GM18873 (cell line): Measurements from ENCODE around the gene EMP2.
A peak's percentile ranks its signal among the peaks of the same experiment; 100 is the strongest.
"Not testable (repeated sequence)": the region's sequence is repeated elsewhere in the genome, so short reads cannot be mapped to it uniquely, and the experiment has no call there.

Experiments used
- ATAC-seq: cut with Tn5 transposase; IDR thresholded peaks from one replicate; pipeline ENCODE4 v1.9.1; 2021; ENCODE audit warnings: mild to moderate bottlenecking, moderate library complexity, moderate number of reproducible peaks; ENCODE audit not compliant: unreplicated experiment, low FRiP score

The EMP2 gene

GRCh38 chr16:10554569-10554968 is 25.8 kb downstream of the EMP2 start:
- ATAC-seq = no peak

DNA sequence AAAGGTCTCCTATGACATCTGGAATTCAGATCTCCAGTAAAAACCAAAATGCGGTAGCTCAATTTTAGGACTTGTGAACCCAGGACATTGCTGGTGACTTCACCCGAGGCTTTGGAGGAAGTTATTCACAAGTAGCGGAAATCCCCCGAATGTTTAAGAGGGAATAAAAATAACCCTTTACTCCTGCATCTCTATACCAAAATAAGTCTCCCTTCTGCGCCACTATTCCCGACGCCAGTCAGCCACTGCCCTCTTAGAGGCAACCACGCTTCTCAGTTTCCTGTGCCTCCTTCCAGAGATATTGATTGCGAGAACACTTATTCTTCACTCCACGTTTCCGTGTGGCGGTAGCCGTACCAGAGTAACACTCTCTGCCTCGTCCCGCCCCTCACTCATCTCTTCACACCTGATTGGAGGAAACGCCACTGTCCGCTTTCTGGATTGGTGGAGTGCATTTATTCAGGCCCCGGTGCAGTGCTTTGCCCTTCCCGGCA is 27.4 kb downstream of the EMP2 start:
- ATAC-seq = peak; percentile 73

GRCh38 chr16:10552281-10552680 is 28.1 kb downstream of the EMP2 start:
- no peak for ATAC-seq

DNA sequence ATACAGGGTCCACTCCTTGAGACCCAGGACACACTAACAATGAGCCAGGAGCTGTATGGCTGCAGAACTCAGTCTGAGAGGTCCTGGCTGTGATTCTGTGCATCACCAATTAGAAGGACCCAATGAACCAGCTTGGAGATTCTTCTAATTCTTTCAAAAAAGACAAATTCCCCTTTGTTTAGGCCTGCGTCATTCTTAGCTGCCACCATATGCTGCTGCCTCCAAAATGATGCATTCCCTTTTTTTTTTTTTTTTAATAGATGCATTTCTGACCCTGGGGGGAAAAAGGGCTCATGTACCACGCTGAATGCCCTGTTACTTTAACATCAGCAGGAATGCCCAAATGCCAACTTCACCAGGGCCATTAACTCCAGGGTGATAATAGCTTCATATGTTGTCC is 28.5 kb downstream of the EMP2 start:
- no peak for ATAC-seq

DNA sequence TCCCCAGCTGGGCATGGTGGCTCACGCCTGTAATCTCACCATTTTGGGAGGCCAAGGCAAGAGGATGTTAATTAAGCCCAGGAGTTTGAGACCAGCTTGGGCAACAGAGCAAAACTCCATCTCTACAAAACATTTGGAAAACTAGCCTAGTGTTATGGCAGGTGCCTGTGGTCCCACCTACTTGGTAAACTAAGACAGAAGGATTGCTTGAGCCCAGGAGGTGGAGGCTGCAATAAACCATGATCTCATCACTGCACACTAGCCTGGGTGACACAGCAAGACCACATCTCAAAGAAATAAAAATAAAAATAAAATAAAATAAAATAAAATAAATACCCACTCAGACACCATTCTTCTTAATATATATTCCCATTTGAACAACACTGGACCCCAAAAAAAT is 32.0 kb downstream of the EMP2 start:
- no peak for ATAC-seq

DNA sequence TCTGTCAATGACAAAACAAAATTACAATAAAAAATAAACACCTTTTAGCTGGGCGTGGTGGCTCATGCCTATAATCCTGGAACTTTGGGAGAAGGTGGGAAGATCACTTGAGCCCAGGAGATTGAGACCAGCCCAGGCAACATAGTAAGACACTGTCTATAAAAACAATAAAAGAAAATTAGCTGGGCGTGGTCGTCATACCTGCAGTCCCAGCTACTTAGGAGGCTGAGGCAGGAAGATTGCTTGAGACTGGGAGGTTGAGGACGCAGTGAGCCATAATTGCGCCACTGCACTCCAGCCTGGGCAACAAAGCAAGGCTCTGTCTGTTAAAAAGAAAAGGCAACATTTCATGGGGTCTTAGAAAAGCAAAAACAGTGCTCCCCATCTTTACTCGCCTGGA is 32.7 kb downstream of the EMP2 start:
- no peak for ATAC-seq

- ATAC-seq = no peak
Measured at GRCh38 chr16:10543231-10543977, 37.0 kb downstream of the EMP2 start.

DNA sequence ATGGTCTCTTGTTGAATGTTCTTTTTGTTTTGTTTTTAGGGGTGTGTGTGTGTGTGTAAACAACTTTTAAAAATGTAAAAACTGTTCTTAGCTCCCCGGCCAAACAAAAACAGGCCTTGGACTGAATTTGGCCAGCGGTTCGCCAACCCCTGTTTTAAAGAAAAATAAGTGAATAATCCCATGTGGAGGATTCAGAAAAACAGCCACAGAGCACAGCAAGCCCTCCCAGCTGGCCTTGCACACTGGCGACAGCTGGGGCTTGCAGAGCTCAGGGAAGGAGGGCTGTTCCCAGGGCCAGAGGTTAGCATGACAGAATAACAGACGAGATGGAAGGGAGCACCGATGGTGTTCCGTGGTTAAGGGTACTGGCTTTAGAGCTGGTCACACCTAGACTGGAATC is 39.0 kb downstream of the EMP2 start:
- ATAC-seq = no peak

DNA sequence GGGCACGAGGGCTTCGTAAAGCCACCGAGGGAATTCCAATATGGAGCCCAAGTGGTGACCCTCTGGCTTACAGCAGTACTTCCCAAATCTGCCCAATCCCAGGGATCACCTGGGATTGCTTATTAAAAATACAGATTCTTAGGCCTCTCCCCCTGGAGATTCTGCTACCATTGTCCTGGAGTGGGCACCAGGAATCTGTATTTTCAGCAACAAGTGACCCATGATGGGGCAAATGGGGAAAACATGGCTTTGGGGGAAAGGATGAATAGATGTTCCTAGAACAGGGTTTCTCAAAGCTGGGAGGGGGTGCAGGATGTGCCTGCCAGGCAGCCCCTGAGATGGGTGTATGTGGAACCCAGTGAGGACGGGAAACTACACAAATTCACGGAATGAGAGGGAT is 40.6 kb downstream of the EMP2 start:
- no peak for ATAC-seq

GRCh38 chr16:10539236-10539635 is 41.2 kb downstream of the EMP2 start:
- ATAC-seq = no peak

DNA sequence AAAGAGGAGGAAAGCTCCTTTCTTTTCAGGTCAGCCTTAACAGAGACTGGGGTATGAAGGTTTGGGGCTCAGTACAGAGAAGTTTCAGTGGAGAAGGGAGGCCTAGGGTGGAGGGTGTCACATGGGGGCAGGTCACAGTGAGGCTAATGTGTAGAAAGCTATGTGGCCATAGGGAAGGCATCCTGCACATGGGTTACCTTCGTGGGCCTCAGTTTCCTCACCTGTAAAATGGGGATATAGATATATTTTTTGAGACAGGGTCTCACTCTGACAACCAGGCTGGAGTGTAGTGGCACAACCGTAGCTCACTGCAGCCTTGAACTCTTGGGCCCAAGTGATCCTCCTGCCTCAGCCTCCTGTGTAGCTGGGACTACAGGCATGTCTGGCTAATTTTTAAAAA is 41.8 kb downstream of the EMP2 start:
- ATAC-seq = no peak

GRCh38 chr16:10537946-10538345 is 42.5 kb downstream of the EMP2 start:
- ATAC-seq = no peak

DNA sequence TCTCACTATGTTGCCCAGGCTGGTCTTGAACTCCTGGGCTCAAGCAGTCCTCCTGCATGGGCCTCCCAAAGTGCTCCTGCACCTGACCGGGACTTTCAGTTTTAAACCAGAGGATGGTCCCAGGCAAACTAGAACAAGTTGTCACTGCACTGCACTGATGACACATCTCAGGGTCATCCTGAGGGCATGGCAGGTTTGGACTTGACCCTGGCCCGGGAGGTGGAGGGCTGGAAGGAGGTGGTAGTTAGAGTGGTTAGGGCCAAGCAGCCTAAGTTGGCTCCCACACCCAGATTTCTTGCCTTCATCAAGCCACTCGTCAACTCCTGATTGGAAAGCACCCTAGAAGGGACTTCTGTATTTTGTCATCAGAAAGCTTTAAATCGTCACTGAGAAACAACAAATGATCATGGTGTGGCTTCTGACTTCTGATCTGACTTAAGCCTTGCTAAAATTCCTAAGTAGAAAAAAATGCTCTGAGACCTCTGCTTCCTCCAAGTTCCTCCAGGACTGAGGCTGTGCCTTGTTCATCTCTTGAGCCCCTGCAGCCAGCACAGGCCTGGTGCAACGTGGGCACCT is 43.5 kb downstream of the EMP2 start:
- ATAC-seq = no peak

DNA sequence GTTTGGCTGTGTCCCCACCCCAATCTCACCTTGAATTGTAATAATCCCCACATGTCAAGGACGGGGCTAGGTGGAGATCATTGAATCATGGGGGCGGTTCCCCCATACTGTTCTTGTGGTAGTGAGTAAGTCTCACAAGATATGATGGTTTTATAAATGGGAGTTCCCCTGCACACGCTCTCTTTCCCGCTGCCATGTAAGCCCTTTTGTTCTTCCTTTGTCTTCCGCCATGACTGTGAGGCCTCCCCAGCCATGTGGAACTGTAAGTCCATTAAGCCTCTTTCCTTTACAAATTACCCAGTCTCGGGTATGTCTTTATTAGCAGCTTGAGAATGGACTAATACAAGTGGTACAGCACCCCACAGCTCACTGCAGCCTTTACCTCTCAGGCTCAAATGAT is 44.1 kb downstream of the EMP2 start:
- not testable (repeated sequence) for ATAC-seq

GRCh38 chr16:10535461-10535860 is 44.9 kb downstream of the EMP2 start:
- ATAC-seq = no peak

GRCh38 chr16:10534748-10535147 is 45.6 kb downstream of the EMP2 start:
- ATAC-seq = no peak

DNA sequence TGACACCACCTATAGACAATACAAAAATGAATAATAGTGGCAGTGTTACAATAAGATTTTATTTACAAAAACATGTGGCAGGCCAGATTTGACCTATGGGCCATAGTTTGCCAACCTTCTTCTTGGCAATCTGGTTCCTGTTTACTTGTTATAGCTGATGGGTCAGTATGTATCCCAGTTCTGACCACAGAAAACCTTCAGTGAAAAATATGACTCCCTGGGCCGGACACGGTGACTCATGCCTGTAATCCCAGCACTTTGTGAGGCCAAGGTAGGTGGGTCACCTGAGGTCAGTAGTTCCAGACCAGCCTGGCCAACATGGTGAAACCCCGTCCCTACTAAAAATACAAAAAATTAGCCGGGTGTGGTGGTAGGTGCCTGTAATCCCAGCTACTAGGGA is 46.8 kb downstream of the EMP2 start:
- ATAC-seq = not testable (repeated sequence)

- ATAC-seq = no peak
Measured at GRCh38 chr16:10531582-10531981, 48.8 kb downstream of the EMP2 start.

DNA sequence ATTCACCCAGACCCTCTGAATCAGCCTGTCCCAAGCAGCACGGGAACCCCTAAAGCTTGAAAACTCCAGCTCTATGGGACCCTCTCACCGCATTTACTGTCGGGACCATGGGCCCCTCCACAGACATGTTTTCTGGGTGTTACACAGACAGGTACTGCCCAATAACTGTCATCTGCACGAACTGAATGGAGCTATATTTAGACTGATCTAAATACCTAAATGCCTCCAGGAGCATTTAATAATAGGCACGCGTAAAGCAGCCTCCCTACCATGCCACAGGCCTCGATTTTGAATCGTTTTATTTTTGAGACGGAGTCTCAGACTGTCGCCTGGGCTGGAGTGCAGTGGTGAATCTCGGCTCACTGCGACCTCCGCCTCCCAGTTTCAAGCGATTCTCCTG is 49.7 kb downstream of the EMP2 start:
- no peak for ATAC-seq

DNA sequence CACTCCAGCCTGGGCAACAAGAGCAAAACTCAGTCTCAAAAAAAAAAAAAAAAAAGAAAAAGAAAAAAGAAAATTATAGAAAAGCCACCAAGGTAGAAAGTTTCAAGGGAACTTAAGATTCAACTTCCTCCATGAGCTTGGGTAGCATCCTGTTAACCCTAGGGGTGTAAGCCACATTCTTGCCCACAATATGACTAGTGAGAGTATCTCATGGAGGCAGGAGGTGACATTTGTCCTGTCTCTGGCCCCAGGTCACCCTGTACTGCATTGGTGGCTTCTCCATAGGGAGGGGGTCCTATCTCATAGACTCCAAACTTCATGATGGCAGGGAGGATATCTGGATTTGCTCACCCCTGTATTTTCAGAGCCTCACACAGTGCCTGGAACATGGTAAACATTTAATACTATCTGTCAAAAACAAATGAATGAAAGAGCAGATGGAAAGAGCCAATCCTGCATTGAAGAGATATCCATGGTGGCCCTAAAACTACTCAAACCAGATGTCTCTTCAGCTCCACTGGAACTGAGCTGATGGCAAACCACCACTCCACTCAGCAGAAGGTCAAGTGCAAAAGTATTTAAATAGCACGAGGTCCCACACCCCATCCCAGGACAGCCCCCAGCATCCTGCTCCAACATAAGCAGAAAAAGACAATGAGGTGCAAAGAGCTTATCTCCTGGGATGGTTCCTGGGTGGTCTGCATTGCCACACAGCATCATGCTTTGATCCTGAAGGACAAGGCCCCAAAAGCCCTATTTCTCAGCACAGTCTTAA is 50.3 kb downstream of the EMP2 start:
- ATAC-seq = no peak

DNA sequence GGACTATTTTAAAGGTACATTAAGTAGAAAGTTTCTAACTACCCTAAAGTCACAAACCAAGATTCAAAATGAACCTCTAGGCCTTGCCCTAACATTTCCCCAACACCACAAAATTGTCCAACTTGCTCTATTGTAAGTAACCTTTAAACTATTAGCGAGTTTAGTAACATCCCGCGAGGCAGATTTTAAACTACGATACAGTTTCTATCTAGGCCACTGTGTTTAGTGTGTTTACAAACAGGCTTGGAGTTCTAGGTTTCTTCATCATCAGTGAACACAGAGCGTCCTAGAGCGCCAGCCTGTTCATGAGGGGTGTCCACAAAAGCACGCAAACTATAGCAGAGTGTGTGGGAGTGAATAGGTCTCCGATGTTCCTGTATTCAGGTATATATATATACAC is 51.8 kb downstream of the EMP2 start:
- no peak for ATAC-seq

GRCh38 chr16:10526962-10527361 is 53.4 kb downstream of the EMP2 start:
- ATAC-seq = no peak
